Measurements from ENCODE around the gene CEACAM1. TPM values are rescaled to one million over a fixed set of nuclear protein-coding genes. Genes with fewer than 3 reads are reported as not detected.

The CEACAM1 gene
- total and polyA plus RNA-seq, 3 donors from 2014 or later: 6.8 to 13.7 (median 12.7) TPM

GRCh38 chr19:42512743-42513304 is 15.5 kb downstream of the CEACAM1 start:
- no peak for DNase-seq
- 88 to 91% methylated on average over 10 of the region's 10 CpGs for WGBS, 2 donors
- intact Hi-C loops (cut with DNase I; ENCODE audit: low total_unique reads): no loop called here
- Histone ChIP-seq H3K27ac (no peak overlapping the region), H3K27me3 (no peaks in the 10 kb centered on the region), H3K4me3 (no peak overlapping the region), H3K9me3 (no peaks in the 10 kb centered on the region), H3K36me3 (ENCODE audit: low read depth, missing control alignments) (no peaks in the 10 kb centered on the region), H3K4me1 (no peaks in the 10 kb centered on the region)
- TF ChIP-seq POLR2A (IDR thresholded peaks at IDR 0.05): no peak
- no peak for TF ChIP-seq CTCF (IDR thresholded peaks at IDR 0.05)

GRCh38 chr19:42512130-42512636 is 16.1 kb downstream of the CEACAM1 start:
- Histone ChIP-seq H3K27me3 (no peaks in the 10 kb centered on the region), H3K27ac (no peak overlapping the region), H3K36me3 (ENCODE audit: low read depth, missing control alignments) (no peaks in the 10 kb centered on the region), H3K4me3 (no peak overlapping the region), H3K4me1 (no peaks in the 10 kb centered on the region), H3K9me3 (no peaks in the 10 kb centered on the region)
- DNase-seq: no peak
- intact Hi-C loops (cut with DNase I; ENCODE audit: low total_unique reads): no loop called here
- TF ChIP-seq CTCF (IDR thresholded peaks at IDR 0.05): no peak
- no peak for TF ChIP-seq POLR2A (IDR thresholded peaks at IDR 0.05)
- 79 to 86% methylated on average over 5 of the region's 5 CpGs for WGBS, 2 donors

- no peak for DNase-seq
- 75 to 91% methylated on average over 4 of the region's 4 CpGs for WGBS, 2 donors
- TF ChIP-seq POLR2A (IDR thresholded peaks at IDR 0.05): no peak
- no peak for TF ChIP-seq CTCF (IDR thresholded peaks at IDR 0.05)
- Histone ChIP-seq H3K4me3 (no peak overlapping the region), H3K27me3 (no peaks in the 10 kb centered on the region), H3K4me1 (no peaks in the 10 kb centered on the region), H3K27ac (peak overlapping the region; percentile 8 to 15), H3K36me3 (ENCODE audit: low read depth, missing control alignments) (no peaks in the 10 kb centered on the region), H3K9me3 (no peaks in the 10 kb centered on the region)
- intact Hi-C loops (cut with DNase I; ENCODE audit: low total_unique reads): no loop called here
Observed at GRCh38 chr19:42511340-42511739, 16.9 kb downstream of the CEACAM1 start.

GRCh38 chr19:42508892-42509444 is 19.3 kb downstream of the CEACAM1 start:
- no peak for DNase-seq
- intact Hi-C loops (cut with DNase I; ENCODE audit: low total_unique reads): no loop called here
- TF ChIP-seq POLR2A (IDR thresholded peaks at IDR 0.05) (no peak), CTCF (IDR thresholded peaks at IDR 0.05) (no peak)
- no peaks in the 10 kb centered on the region for H3K9me3 ChIP-seq
- H3K4me3 ChIP-seq: no peak overlapping the region
- H3K27me3 ChIP-seq: no peaks in the 10 kb centered on the region
- no peaks in the 10 kb centered on the region for H3K36me3 ChIP-seq (ENCODE audit: low read depth, missing control alignments)
- H3K4me1 ChIP-seq: no peaks in the 10 kb centered on the region
- no peak overlapping the region for H3K27ac ChIP-seq

- Histone ChIP-seq H3K36me3 (ENCODE audit: low read depth, missing control alignments) (no peaks in the 10 kb centered on the region), H3K4me3 (no peak overlapping the region), H3K9me3 (no peaks in the 10 kb centered on the region), H3K27ac (no peak overlapping the region), H3K4me1 (no peaks in the 10 kb centered on the region), H3K27me3 (no peaks in the 10 kb centered on the region)
- TF ChIP-seq CTCF (IDR thresholded peaks at IDR 0.05) (no peak), POLR2A (IDR thresholded peaks at IDR 0.05) (no peak)
- WGBS, 2 donors: 88 to 94% methylated on average over 1 of the region's 1 CpG
- no peak for DNase-seq
- intact Hi-C loops (cut with DNase I; ENCODE audit: low total_unique reads): no loop called here
Observed at GRCh38 chr19:42505066-42505465, 23.2 kb downstream of the CEACAM1 start.
